CD14-positive monocyte (primary cell): ENCODE results near the gene ITGB8. TPM values are rescaled to one million over a fixed set of nuclear protein-coding genes. Genes with fewer than 3 reads are reported as not detected.

Experiments
- DNase-seq, 3 donors: peaks; one replicate each; pipeline ENCODE4 v3.0.0-alpha.2; 2011 to 2022
- H2AFZ ChIP-seq: 2 replicates; pipeline ENCODE4 v1.6.0; 2012; ENCODE audit warnings: mild to moderate bottlenecking, low read depth, low read length, inconsistent platforms; ENCODE audit not compliant: insufficient read depth, poor library complexity, severe bottlenecking
- H3K27ac ChIP-seq, 2 donors: 1 replicate in 1 of 2; 2 replicates in 1 of 2; pipeline ENCODE4 v1.5.1; 2012 to 2013; ENCODE audit warnings: low read length in 2 of 2, control low read depth in 1 of 2, inconsistent platforms in 1 of 2, low read depth in 1 of 2, mild to moderate bottlenecking in 1 of 2
- H3K27me3 ChIP-seq, 2 donors: one replicate each; pipeline versions ENCODE4 v1.6.0 to v1.6.1; 2011 to 2013; ENCODE audit warnings: low read length in 2 of 2; ENCODE audit not compliant: control insufficient read depth in 2 of 2, insufficient read depth in 2 of 2
- H3K36me3 ChIP-seq, 2 donors: replicated peaks in 1 of 2; 1 replicate in 1 of 2; 2 replicates in 1 of 2; pipeline versions ENCODE4 v1.5.1 to v1.6.1; 2012 to 2013; ENCODE audit warnings: low read length in 2 of 2, control low read depth in 1 of 2, inconsistent platforms in 1 of 2, mild to moderate bottlenecking in 1 of 2; ENCODE audit not compliant: insufficient read depth in 2 of 2, control insufficient read depth in 1 of 2
- H3K4me1 ChIP-seq, 2 donors: 1 replicate in 1 of 2; 2 replicates in 1 of 2; pipeline versions ENCODE4 v1.5.1 to v1.6.1; 2012 to 2013; ENCODE audit warnings: low read length in 2 of 2, control low read depth in 1 of 2, inconsistent platforms in 1 of 2, mild to moderate bottlenecking in 1 of 2, moderate library complexity in 1 of 2; ENCODE audit not compliant: insufficient read depth in 2 of 2, control insufficient read depth in 1 of 2
- H3K4me2 ChIP-seq: replicated peaks from 2 replicates; pipeline ENCODE3; 2012; ENCODE audit warnings: low read length, moderate library complexity, mild to moderate bottlenecking; ENCODE audit not compliant: poor library complexity, severe bottlenecking; ENCODE audit errors: extremely low read depth
- H3K4me3 ChIP-seq, 3 experiments: fragments of 200-600 bp in 1 of 3; sonication (generic) in 1 of 3; replicated peaks in 1 of 3; 1 replicate in 2 of 3; 2 replicates in 1 of 3; pipeline ENCODE4 v1.5.1; 2011 to 2013; ENCODE audit warnings: low read length in 3 of 3, mild to moderate bottlenecking in 3 of 3, control low read depth in 2 of 3, low read depth in 2 of 3, inconsistent platforms in 1 of 3, moderate library complexity in 1 of 3
- H3K79me2 ChIP-seq: 2 replicates; pipeline ENCODE4 v1.6.0; 2012; ENCODE audit warnings: mild to moderate bottlenecking, control low read depth, inconsistent platforms, low read length, moderate library complexity; ENCODE audit not compliant: insufficient read depth
- H3K9ac ChIP-seq: 2 replicates; pipeline ENCODE4 v1.6.0; 2017; ENCODE audit warnings: low read length, mild to moderate bottlenecking; ENCODE audit not compliant: insufficient read depth, poor library complexity, severe bottlenecking
- H3K9me3 ChIP-seq, 2 donors: replicated peaks in 1 of 2; 1 replicate in 1 of 2; 2 replicates in 1 of 2; pipeline versions ENCODE4 v1.5.1 to v1.6.1; 2012 to 2013; ENCODE audit warnings: low read length in 2 of 2, control low read depth in 1 of 2; ENCODE audit not compliant: control insufficient read depth in 1 of 2, insufficient read depth in 1 of 2
- H4K20me1 ChIP-seq: 2 replicates; pipeline ENCODE4 v1.6.0; 2012; ENCODE audit warnings: mild to moderate bottlenecking, low read length, control low read depth, moderate library complexity; ENCODE audit not compliant: insufficient read depth
- H3K27ac Mint-ChIP-seq, 7 donors: one replicate each; pipeline ENCODE4 v1.8.0; 2020; ENCODE audit warnings: mild to moderate bottlenecking in 7 of 7, mixed read lengths in 7 of 7, moderate library complexity in 6 of 7, inconsistent platforms in 2 of 7
- H3K27me3 Mint-ChIP-seq, 3 donors: one replicate each; pipeline ENCODE4 v1.8.0; 2021 to 2022; ENCODE audit warnings: low read depth in 3 of 3, mild to moderate bottlenecking in 3 of 3, mixed read lengths in 3 of 3, moderate library complexity in 3 of 3, inconsistent platforms in 1 of 3
- H3K36me3 Mint-ChIP-seq, 2 donors: one replicate each; pipeline ENCODE4 v1.8.0; 2020; ENCODE audit warnings: mixed read lengths in 2 of 2, inconsistent platforms in 1 of 2, mild to moderate bottlenecking in 1 of 2
- H3K4me1 Mint-ChIP-seq: one replicate; pipeline ENCODE4 v1.8.0; 2020; ENCODE audit warnings: mild to moderate bottlenecking, mixed read lengths
- H3K4me3 Mint-ChIP-seq, 2 donors: one replicate each; pipeline ENCODE4 v1.8.0; 2020; ENCODE audit warnings: mild to moderate bottlenecking in 2 of 2, mixed read lengths in 2 of 2, moderate library complexity in 1 of 2
- H3K9me3 Mint-ChIP-seq, 7 donors: one replicate each; pipeline ENCODE4 v1.8.0; 2020 to 2022; ENCODE audit warnings: mixed read lengths in 7 of 7, mild to moderate bottlenecking in 6 of 7, moderate library complexity in 6 of 7, inconsistent platforms in 2 of 7
- WGBS: methylation state at CpG from one replicate; pipeline ENCODE4 v1.1.5; 2013; ENCODE audit warnings: missing lambda C conversion rate; ENCODE audit not compliant: insufficient coverage; 5-methylcytosine and 5-hydroxymethylcytosine counted together
- intact Hi-C, 2 donors: fragments of 100-400 bp; cut with micrococcal nuclease; formaldehyde crosslinking; loops; one replicate each; pipeline versions ENCODE4 v1.15.0 to v1.15.1; 2023
- polyA plus RNA-seq, 3 donors: library from polyadenylated mRNA; depleted of rRNA in 1 of 3; unstranded in 2 of 3; stranded (reverse) in 1 of 3; fragments of 300-500 nt in 2 of 3; fragments of >200 nt in 1 of 3; fragmentation: Illumina TruSeq in 2 of 3; gene quantifications; 1 replicate in 2 of 3; 2 replicates in 1 of 3; pipeline ENCODE4 v1.2.3, GENCODE V29; 2012 to 2021
- TF ChIP-seq, protein P1 (sequence below): fragments of 200-600 bp; IDR thresholded peaks from one replicate; pipeline ENCODE4 v1.8.0; 2022; ENCODE audit warnings: antibody characterized with exemption, mild to moderate bottlenecking

ITGB8 gene
- polyA plus RNA-seq, 3 donors, result 0.01 to 0.28 (median 0.19) TPM

- Mint-ChIP-seq H3K4me3 (no peak overlapping the region), H3K27ac (peak overlapping the region in 1 of 7 donors; percentile 37), H3K4me1 (peaks cover 41% of the 10 kb centered on the region), H3K36me3 (peaks cover 2 to 7% of the 10 kb centered on the region in 2 donors), H3K27me3 (peaks cover 0 to 5% (median 2%) of the 10 kb centered on the region in 3 donors), H3K9me3 (peaks cover 6 to 15% (median 11%) of the 10 kb centered on the region in 7 donors)
- Histone ChIP-seq H4K20me1 (no peaks in the 10 kb centered on the region), H3K9ac (no peak overlapping the region), H3K27ac (no peak overlapping the region), H3K27me3 (no peaks in the 10 kb centered on the region), H3K4me3 (no peak overlapping the region), H2AFZ (no peak overlapping the region), H3K4me1 (peaks cover 23 to 24% of the 10 kb centered on the region in 2 donors), H3K4me2 (no peak overlapping the region), H3K79me2 (no peaks in the 10 kb centered on the region), H3K9me3 (peaks cover 0 to 3% of the 10 kb centered on the region in 2 donors), H3K36me3 (no peaks in the 10 kb centered on the region)
- intact Hi-C loops, result no loop called here
- 7% methylated on average over 2 of the region's 4 CpGs for WGBS
- no peak for DNase-seq
- TF ChIP-seq, protein P1, sequence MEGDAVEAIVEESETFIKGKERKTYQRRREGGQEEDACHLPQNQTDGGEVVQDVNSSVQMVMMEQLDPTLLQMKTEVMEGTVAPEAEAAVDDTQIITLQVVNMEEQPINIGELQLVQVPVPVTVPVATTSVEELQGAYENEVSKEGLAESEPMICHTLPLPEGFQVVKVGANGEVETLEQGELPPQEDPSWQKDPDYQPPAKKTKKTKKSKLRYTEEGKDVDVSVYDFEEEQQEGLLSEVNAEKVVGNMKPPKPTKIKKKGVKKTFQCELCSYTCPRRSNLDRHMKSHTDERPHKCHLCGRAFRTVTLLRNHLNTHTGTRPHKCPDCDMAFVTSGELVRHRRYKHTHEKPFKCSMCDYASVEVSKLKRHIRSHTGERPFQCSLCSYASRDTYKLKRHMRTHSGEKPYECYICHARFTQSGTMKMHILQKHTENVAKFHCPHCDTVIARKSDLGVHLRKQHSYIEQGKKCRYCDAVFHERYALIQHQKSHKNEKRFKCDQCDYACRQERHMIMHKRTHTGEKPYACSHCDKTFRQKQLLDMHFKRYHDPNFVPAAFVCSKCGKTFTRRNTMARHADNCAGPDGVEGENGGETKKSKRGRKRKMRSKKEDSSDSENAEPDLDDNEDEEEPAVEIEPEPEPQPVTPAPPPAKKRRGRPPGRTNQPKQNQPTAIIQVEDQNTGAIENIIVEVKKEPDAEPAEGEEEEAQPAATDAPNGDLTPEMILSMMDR, result no peak
These were observed 110.6 kb downstream of the ITGB8 start for GRCh38 chr7:20441346-20441745.

- Mint-ChIP-seq H3K4me3 (no peak overlapping the region), H3K27ac (peak overlapping the region in 1 of 7 donors; percentile 44), H3K36me3 (peaks cover 2 to 7% of the 10 kb centered on the region in 2 donors), H3K27me3 (peaks cover 0 to 5% (median 2%) of the 10 kb centered on the region in 3 donors), H3K4me1 (peaks cover 41% of the 10 kb centered on the region), H3K9me3 (peaks cover 6 to 15% (median 11%) of the 10 kb centered on the region in 7 donors)
- 33% methylated on average over 1 of the region's 3 CpGs for WGBS
- H3K79me2 ChIP-seq, result no peaks in the 10 kb centered on the region
- TF ChIP-seq, protein P1, result no peak
- H4K20me1 ChIP-seq, result no peaks in the 10 kb centered on the region
- no peak overlapping the region for H3K4me3 ChIP-seq
- no peaks in the 10 kb centered on the region for H3K27me3 ChIP-seq
- no peak overlapping the region for H2AFZ ChIP-seq
- H3K9ac ChIP-seq, result no peak overlapping the region
- peaks cover 0 to 3% of the 10 kb centered on the region in 2 donors for H3K9me3 ChIP-seq
- H3K4me1 ChIP-seq, result peaks cover 23 to 24% of the 10 kb centered on the region in 2 donors
- H3K27ac ChIP-seq, result no peak overlapping the region
- DNase-seq, result no peak
- H3K36me3 ChIP-seq, result no peaks in the 10 kb centered on the region
- no peak overlapping the region for H3K4me2 ChIP-seq
- intact Hi-C loops, result no loop called here
These were observed 111.3 kb downstream of the ITGB8 start for GRCh38 chr7:20441991-20442441.
